Sigmoid colon (tissue), 4 donors: ENCODE results near the gene LOXL3.

ENCODE experiments used
- EP300 ChIP-seq, 4 donors: sonication (generic); formaldehyde crosslinking; IDR thresholded peaks; one replicate each; pipeline ENCODE4 v1.6.1; 2017; ENCODE audit warnings: antibody characterized with exemption in 4 of 4
- POLR2A ChIP-seq, 2 donors: fragments of 450-650 bp; IDR thresholded peaks; one replicate each; pipeline ENCODE4 v1.6.1; 2016; ENCODE audit warnings: antibody characterized with exemption in 2 of 2, mild to moderate bottlenecking in 2 of 2, moderate library complexity in 2 of 2
- POLR2AphosphoS5 ChIP-seq, 4 donors: sonication (generic); formaldehyde crosslinking; IDR thresholded peaks; one replicate each; pipeline ENCODE4 v1.6.1; 2017; ENCODE audit warnings: antibody characterized with exemption in 4 of 4
- TF ChIP-seq, protein P1 (sequence below), 4 experiments: fragments of 450-650 bp in 3 of 4; fragments of 200-600 bp in 1 of 4; IDR thresholded peaks; one replicate each; pipeline ENCODE4 v1.5.1; 2016 to 2019; ENCODE audit warnings: antibody characterized with exemption in 4 of 4, mild to moderate bottlenecking in 3 of 4, moderate library complexity in 2 of 4

DNA sequence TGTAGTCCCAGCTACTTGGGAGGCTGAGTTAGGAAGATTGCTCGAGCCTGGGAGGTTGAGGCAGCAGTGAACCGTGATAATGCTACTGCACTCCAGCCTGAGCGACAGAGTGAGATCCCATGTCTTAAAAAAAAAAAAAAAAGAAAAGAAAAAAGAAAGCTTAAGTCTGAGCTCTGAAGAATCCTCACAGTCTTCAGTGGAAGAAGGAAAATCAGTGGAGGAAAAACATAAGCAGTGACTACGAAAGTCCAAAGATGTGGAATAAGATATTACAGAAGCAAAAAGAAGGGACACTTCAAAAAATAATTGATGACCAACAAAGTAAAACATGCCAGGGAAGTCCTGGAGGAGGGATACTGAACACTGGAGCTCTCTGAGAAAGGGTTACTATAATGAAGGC lies 43.5 kb downstream of the LOXL3 start:
- TF ChIP-seq, protein P1, sequence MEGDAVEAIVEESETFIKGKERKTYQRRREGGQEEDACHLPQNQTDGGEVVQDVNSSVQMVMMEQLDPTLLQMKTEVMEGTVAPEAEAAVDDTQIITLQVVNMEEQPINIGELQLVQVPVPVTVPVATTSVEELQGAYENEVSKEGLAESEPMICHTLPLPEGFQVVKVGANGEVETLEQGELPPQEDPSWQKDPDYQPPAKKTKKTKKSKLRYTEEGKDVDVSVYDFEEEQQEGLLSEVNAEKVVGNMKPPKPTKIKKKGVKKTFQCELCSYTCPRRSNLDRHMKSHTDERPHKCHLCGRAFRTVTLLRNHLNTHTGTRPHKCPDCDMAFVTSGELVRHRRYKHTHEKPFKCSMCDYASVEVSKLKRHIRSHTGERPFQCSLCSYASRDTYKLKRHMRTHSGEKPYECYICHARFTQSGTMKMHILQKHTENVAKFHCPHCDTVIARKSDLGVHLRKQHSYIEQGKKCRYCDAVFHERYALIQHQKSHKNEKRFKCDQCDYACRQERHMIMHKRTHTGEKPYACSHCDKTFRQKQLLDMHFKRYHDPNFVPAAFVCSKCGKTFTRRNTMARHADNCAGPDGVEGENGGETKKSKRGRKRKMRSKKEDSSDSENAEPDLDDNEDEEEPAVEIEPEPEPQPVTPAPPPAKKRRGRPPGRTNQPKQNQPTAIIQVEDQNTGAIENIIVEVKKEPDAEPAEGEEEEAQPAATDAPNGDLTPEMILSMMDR (IDR thresholded peaks at IDR 0.05), result no peak
- no peak for TF ChIP-seq POLR2AphosphoS5 (IDR thresholded peaks at IDR 0.05)
- no peak for TF ChIP-seq POLR2A (IDR thresholded peaks at IDR 0.05)
- TF ChIP-seq EP300 (IDR thresholded peaks at IDR 0.05), result no peak
